ENCODE data around the gene TOR1AIP1.

TOR1AIP1 gene

DNA sequence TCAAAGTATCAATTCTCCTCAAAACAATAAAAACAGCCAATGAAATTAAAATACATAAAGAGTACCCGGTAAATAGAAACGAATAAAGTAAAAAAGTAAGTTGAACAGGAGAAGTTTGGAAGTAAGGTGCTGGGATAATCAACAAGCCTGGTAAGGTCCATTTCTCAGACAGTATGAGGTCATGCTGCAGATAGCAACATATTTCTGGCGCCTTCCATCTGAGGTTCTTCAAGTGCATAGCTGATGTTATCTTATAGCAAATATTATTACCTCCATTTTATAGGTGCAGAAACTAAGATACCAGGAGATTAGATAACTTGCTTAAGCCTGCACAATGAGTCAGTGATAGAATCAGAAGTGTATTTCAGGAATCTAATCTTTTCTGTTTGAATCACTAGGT is 48.8 kb downstream of the TOR1AIP1 start (continued):
- 0 out of 2 replicates have a peak, but pooled peaks have one; percentile 45 for TF ChIP-seq ZNF37A (tag by site-specific recombination; IDR thresholded peaks at IDR 0.05)

DNA sequence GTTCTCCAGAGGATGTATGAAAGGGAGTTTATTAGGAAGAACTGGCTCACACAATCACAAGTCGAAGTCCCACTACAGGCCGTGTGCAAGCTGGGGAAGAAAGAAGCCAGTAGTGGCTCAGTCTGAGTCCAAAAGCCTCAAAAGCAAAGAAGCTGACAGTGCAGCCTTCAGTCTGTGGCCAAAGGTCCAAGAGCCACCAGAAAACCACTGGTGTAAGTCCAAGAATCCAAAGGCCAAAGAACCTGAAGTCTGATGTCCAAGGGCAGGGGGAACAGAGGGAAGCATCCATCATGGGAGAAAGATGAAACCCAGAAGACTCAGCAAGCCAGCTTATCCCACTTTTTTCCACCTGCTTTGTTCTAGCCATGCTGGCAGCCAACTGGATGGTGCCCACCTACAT is 51.1 kb downstream of the TOR1AIP1 start:
- ChIA-PET POLR2A (interaction anchor here (0.6 kb wide), 1 partner anchor 56 kb away, joined by 5 read pairs; no protein-coding TSS in a partner anchor), CTCF (interaction anchor here (1.0 kb wide), 1 partner anchor 227 kb away, joined by 3 read pairs; no protein-coding TSS in a partner anchor)
- TF ChIP-seq ZNF623 (tag by site-specific recombination; IDR thresholded peaks at IDR 0.05) = no peak
- TF ChIP-seq, protein P1, sequence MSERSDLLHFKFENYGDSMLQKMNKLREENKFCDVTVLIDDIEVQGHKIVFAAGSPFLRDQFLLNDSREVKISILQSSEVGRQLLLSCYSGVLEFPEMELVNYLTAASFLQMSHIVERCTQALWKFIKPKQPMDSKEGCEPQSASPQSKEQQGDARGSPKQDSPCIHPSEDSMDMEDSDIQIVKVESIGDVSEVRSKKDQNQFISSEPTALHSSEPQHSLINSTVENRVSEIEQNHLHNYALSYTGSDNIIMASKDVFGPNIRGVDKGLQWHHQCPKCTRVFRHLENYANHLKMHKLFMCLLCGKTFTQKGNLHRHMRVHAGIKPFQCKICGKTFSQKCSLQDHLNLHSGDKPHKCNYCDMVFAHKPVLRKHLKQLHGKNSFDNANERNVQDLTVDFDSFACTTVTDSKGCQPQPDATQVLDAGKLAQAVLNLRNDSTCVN (tag by site-specific recombination; optimal IDR thresholded peaks at IDR 0.05) = no peak
- no peak for TF ChIP-seq ZNF366 (tag by site-specific recombination; conservative IDR thresholded peaks at IDR 0.05)
- TF ChIP-seq, protein P2, sequence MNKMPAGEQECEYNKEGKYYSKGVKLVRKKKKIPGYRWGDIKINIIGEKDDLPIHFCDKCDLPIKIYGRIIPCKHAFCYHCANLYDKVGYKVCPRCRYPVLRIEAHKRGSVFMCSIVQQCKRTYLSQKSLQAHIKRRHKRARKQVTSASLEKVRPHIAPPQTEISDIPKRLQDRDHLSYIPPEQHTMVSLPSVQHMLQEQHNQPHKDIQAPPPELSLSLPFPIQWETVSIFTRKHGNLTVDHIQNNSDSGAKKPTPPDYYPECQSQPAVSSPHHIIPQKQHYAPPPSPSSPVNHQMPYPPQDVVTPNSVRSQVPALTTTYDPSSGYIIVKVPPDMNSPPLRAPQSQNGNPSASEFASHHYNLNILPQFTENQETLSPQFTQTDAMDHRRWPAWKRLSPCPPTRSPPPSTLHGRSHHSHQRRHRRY (tag by site-specific recombination; IDR thresholded peaks at IDR 0.05) = no peak
- no peak for TF ChIP-seq ZNF19 (tag by site-specific recombination; IDR thresholded peaks at IDR 0.05; ENCODE audit: low read depth)
- TF ChIP-seq, protein P3, sequence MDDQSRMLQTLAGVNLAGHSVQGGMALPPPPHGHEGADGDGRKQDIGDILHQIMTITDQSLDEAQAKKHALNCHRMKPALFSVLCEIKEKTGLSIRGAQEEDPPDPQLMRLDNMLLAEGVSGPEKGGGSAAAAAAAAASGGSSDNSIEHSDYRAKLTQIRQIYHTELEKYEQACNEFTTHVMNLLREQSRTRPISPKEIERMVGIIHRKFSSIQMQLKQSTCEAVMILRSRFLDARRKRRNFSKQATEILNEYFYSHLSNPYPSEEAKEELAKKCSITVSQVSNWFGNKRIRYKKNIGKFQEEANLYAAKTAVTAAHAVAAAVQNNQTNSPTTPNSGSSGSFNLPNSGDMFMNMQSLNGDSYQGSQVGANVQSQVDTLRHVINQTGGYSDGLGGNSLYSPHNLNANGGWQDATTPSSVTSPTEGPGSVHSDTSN (CRISPR knock-in tag; IDR thresholded peaks at IDR 0.05) = no peak
- TF ChIP-seq, protein P4, sequence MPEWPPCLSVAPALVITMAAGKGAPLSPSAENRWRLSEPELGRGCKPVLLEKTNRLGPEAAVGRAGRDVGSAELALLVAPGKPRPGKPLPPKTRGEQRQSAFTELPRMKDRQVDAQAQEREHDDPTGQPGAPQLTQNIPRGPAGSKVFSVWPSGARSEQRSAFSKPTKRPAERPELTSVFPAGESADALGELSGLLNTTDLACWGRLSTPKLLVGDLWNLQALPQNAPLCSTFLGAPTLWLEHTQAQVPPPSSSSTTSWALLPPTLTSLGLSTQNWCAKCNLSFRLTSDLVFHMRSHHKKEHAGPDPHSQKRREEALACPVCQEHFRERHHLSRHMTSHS (tag by site-specific recombination; IDR thresholded peaks at IDR 0.05) = no peak
- TF ChIP-seq ZNF37A (tag by site-specific recombination; IDR thresholded peaks at IDR 0.05) = no peak
- TF ChIP-seq, protein P5, sequence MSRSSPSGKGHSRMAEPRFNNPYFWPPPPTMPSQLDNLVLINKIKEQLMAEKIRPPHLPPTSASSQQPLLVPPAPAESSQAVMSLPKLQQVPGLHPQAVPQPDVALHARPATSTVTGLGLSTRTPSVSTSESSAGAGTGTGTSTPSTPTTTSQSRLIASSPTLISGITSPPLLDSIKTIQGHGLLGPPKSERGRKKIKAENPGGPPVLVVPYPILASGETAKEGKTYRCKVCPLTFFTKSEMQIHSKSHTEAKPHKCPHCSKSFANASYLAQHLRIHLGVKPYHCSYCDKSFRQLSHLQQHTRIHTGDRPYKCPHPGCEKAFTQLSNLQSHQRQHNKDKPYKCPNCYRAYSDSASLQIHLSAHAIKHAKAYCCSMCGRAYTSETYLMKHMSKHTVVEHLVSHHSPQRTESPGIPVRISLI (tag by site-specific recombination; IDR thresholded peaks at IDR 0.05) = no peak
- Histone ChIP-seq H3K36me3 (ENCODE audit: control insufficient read depth in 2 of 2, insufficient read depth in 1 of 2, low read length in 2 of 2) (no peaks in the 10 kb centered on the region), H3K4me1 (ENCODE audit: control insufficient read depth, insufficient read depth, low read length) (peaks cover 29% of the 10 kb centered on the region), H3K4me3 (ENCODE audit: low read depth, low read length) (no peak overlapping the region), H3K27ac (ENCODE audit: extremely low read depth, low read depth, low read length) (no peak overlapping the region; the same call in 1 of the 2 replicates), H3K9me3 (ENCODE audit: control insufficient read depth, insufficient read depth, low read depth, low read length) (no peaks in the 10 kb centered on the region)

DNA sequence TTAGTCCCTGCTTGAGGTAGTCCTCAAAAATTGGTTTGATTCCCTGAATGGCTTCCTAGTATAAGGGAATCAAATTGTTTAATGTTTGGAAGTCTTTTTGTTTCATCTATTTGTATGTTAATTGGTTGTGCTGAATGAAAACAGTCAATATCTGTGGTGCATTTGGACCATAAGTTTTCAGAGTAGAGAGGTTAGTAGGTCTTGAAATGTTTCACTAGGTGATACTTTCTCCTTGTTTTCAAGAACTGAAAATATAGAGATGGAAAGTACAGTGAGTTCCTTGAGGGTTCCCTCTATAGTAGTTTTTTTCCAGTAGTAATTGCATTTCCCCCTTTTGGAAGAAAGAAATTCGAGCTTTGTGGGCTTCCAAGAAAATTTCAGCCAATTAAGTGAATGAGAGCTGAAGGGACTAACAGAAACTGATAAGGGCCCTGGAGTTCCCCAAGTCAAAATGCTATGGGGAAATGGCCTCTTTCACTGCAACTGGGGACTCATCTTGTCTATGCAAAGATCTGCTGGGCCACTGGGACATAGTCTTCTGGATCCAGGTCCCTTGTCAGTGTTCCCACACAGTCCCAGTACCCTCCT is 53.9 kb downstream of the TOR1AIP1 start:
- ChIA-PET CTCF (interaction anchor here (0.6 to 1.5 kb wide), 2 partner anchors 126 to 222 kb away, joined by 3 to 4 read pairs; no protein-coding TSS in a partner anchor), POLR2A (no interaction called here)
- H3K27ac ChIP-seq (ENCODE audit: extremely low read depth, low read depth, low read length) = no peak overlapping the region
- TF ChIP-seq ZFHX2 (tag by site-specific recombination; conservative IDR thresholded peaks at IDR 0.05) (no peak), MZF1 (tag by site-specific recombination; IDR thresholded peaks at IDR 0.05; ENCODE audit: borderline replicate concordance) (peak; percentile 58), ZNF701 (tag by site-specific recombination; IDR thresholded peaks at IDR 0.05) (no peak), ZNF274 (IDR thresholded peaks at IDR 0.05; ENCODE audit: low read length) (no peak), ZNF274 (tag by site-specific recombination; IDR thresholded peaks at IDR 0.05; ENCODE audit: borderline replicate concordance) (no peak), ZNF596 (tag by site-specific recombination; IDR thresholded peaks at IDR 0.05) (no peak), ZNF266 (tag by site-specific recombination; IDR thresholded peaks at IDR 0.05; ENCODE audit: low read depth) (no peak), ZNF654 (tag by site-specific recombination; IDR thresholded peaks at IDR 0.05; ENCODE audit: low read depth) (no peak), PRDM1 (tag by site-specific recombination; IDR thresholded peaks at IDR 0.05) (0 out of 2 replicates have a peak, but pooled peaks have one; percentile 13)
- TF ChIP-seq, protein P6, sequence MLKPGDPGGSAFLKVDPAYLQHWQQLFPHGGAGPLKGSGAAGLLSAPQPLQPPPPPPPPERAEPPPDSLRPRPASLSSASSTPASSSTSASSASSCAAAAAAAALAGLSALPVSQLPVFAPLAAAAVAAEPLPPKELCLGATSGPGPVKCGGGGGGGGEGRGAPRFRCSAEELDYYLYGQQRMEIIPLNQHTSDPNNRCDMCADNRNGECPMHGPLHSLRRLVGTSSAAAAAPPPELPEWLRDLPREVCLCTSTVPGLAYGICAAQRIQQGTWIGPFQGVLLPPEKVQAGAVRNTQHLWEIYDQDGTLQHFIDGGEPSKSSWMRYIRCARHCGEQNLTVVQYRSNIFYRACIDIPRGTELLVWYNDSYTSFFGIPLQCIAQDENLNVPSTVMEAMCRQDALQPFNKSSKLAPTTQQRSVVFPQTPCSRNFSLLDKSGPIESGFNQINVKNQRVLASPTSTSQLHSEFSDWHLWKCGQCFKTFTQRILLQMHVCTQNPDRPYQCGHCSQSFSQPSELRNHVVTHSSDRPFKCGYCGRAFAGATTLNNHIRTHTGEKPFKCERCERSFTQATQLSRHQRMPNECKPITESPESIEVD (tag by site-specific recombination; IDR thresholded peaks at IDR 0.05) = peak; percentile 45
- TF ChIP-seq, protein P7, sequence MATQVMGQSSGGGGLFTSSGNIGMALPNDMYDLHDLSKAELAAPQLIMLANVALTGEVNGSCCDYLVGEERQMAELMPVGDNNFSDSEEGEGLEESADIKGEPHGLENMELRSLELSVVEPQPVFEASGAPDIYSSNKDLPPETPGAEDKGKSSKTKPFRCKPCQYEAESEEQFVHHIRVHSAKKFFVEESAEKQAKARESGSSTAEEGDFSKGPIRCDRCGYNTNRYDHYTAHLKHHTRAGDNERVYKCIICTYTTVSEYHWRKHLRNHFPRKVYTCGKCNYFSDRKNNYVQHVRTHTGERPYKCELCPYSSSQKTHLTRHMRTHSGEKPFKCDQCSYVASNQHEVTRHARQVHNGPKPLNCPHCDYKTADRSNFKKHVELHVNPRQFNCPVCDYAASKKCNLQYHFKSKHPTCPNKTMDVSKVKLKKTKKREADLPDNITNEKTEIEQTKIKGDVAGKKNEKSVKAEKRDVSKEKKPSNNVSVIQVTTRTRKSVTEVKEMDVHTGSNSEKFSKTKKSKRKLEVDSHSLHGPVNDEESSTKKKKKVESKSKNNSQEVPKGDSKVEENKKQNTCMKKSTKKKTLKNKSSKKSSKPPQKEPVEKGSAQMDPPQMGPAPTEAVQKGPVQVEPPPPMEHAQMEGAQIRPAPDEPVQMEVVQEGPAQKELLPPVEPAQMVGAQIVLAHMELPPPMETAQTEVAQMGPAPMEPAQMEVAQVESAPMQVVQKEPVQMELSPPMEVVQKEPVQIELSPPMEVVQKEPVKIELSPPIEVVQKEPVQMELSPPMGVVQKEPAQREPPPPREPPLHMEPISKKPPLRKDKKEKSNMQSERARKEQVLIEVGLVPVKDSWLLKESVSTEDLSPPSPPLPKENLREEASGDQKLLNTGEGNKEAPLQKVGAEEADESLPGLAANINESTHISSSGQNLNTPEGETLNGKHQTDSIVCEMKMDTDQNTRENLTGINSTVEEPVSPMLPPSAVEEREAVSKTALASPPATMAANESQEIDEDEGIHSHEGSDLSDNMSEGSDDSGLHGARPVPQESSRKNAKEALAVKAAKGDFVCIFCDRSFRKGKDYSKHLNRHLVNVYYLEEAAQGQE (tag by site-specific recombination; IDR thresholded peaks at IDR 0.05) = no peak
- no peaks in the 10 kb centered on the region for H3K36me3 ChIP-seq (ENCODE audit: control insufficient read depth in 2 of 2, insufficient read depth in 1 of 2, low read length in 2 of 2)
- no peak overlapping the region for H3K4me3 ChIP-seq (ENCODE audit: low read depth, low read length)
- no peaks in the 10 kb centered on the region for H3K9me3 ChIP-seq (ENCODE audit: control insufficient read depth, insufficient read depth, low read depth, low read length)
- peaks cover 28% of the 10 kb centered on the region for H3K4me1 ChIP-seq (ENCODE audit: control insufficient read depth, insufficient read depth, low read length)

Data from HEK293 (cell line).